Activated CD8-positive, alpha-beta memory T cell treated with anti-CD3 and anti-CD28 coated beads, Interleukin-2, amount 50 U/mL, for 1 hour (primary cell): Measurements from ENCODE around the gene TMEM182.

Experiments
- DNase-seq: peaks from one replicate; pipeline ENCODE4 v3.0.0-alpha.2; 2020; ENCODE audit errors: extremely low read depth

The TMEM182 gene

DNA sequence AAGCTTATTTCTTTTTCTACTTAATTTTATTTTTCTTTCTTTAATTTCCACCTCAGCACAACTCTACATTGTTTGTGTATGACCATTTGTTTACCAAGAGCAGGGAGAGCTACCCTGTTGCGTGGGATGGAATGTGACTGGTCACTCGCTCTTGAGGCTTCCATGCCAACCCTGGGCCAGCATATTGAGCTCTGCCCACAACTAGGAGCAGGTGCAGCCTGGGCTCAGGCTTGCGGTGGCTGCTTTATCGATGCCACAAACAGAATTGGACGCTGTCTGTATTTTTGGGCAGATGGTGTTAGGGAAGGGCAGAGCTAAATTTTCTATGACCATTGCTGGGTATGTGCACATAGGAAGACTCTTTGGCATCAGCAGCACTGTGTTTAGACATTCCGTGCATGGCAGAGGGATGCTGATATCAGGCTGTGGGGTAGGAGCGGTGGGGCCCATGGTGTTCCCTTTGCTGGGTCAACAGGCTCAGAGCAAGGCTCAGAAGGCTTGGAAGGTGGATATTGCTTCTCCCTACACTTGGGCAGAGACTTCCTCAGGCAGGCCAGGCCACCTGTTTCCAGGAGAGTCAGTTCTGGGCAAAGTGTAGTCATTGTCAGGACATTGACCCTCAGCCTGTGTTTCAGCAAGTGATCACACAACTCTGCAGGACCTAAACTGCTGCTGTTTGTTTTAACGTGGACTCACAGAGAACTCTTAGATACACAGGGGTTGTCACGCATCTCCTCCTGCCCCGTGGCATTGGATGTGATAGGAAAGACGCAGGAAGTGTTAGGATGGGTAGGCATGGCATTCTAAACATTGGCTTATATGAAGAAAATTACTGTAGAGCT, 40.2 kb downstream of the TMEM182 start:
- no peak for DNase-seq

- DNase-seq = no peak
These were observed 41.4 kb downstream of the TMEM182 start for GRCh38 chr2:102803041-102803896.

DNA sequence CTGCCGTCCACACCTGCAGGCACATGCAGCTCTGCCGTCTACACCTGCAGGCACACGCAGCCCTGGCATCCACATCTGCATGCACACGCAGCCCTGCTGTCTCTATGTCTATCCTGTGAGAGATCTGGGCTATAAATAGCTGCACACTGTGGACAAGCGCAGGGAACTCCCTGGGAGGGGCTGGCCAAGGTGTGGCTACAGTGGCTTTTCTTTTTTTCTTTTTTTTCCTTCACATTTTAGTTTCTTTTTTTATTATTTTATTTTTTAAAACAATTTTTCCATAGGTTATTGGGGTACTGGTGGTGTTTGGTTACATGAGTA, 42.0 kb downstream of the TMEM182 start:
- DNase-seq = no peak

DNA sequence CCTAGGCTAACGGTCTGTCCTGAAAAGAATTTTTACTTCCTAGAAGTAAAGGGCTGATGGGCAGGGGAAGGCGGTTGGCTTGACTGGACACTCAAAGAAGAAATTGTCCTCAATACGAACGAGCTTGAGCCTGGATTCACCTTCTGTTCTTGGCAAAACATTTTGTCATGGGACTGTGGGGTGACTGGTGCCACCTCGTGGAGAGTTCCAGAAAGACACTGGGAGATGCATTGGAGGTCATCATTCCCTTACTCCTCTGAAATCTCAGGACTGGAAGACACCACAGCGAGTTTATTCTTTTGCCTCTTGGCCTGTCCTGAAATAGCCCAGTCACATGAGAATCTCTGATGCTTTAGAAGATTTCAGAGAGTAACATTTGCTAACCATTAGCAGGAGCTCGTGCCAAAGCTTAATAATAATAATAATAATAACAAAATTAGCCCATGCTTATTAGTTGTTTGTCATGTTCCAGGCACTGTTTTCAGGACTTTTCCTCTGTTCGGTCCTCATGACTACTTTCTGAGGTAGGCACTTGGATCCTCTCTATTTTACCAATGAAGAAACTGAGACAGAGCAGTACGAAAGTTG, 44.5 kb downstream of the TMEM182 start:
- no peak for DNase-seq

GRCh38 chr2:102809291-102810189, 47.7 kb downstream of the TMEM182 start:
- no peak for DNase-seq

DNA sequence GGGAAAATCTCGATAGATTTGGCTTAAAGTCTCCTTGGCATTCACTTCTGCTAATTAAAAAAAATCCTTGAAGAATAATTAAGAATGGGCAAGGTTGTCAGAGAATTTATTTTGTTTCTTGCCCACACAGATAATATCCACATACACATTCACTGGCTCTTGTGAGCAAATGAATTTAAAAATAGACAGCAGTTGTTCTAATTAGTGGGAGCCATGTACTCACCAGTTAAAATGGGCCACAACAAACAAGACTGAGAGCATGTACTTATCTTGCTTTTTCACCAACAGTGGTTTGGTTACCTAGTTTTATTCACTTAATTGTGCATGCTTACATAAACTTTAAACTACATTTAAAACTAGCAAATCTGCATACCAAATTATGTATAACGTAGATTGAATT, 53.5 kb downstream of the TMEM182 start:
- DNase-seq = no peak

GRCh38 chr2:102826904-102827303, 65.1 kb downstream of the TMEM182 start:
- DNase-seq = no peak

- DNase-seq = no peak
These were observed 71.0 kb downstream of the TMEM182 start for GRCh38 chr2:102832789-102833188.

DNA sequence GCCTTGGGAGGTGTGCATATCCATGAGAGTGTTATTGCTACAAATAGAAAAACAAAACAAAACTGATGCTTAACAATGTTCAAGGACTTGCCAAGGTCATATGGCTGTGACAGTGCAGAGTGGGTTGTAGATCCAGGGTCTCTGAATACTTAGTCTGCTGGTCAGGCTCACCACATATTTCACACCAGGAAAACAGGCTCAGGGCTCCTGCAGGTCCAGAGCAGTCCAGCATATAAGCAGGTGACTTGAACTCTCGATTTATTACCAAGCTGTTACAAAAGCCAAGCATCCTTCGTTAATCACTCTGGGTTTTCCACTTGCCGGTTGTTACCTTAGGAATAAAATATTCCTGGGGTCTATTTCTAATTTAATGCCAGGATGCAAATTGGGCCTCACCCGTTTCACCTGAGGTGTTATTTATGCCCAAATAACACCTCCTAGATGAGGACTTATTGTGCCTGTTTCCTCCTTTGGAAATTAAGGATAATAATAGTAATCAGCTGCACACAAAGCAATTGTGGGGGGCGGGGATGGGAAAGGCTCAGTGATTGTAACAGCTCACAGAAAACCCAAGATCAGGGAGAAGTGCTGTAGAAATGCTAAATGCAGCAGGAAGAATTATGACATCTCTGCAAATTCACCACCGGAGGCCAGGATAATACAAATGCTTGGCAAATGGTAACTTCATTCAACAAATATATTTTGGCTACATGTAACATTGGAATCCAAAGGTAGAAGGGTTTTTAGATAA, 72.9 kb downstream of the TMEM182 start:
- no peak for DNase-seq

- DNase-seq = no peak
These were observed 75.9 kb downstream of the TMEM182 start for GRCh38 chr2:102837626-102838198.

- no peak for DNase-seq
These were observed 78.0 kb downstream of the TMEM182 start for GRCh38 chr2:102839668-102840388.

- no peak for DNase-seq
These were observed 79.4 kb downstream of the TMEM182 start for GRCh38 chr2:102841107-102841840.

DNA sequence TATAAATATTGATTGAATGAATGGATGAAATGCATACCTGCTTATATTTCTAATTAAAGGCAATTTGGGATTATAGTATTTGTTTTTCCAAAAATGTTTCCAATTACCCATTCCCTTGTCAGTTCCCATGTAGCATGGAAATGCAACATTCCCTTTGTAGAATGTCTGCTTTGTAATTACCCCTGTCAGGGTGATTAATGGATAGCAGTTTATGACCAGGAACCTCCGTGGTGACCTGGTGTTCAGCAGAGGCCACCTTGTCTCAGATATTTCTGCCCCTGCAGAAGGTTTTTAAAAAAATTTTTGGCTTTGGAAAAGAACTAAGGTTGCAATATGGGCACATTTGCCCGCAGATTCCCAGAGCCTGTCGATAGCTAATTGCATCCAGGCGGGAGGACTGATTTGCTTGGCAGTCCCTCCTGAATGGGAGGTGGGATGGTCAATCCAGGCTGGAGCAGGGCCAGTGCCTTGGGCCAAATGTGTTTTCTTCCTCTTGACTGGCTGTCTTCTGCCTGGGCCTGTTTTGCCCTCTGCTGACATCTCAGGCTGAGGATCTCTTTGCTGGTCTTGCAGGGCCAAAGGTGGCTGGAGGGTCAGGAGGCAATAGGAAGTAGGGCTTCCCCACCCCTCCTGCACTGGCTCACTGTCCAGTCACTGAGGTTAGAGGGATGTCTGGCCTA, 82.1 kb downstream of the TMEM182 start:
- no peak for DNase-seq

- DNase-seq = no peak
These were observed 83.1 kb downstream of the TMEM182 start for GRCh38 chr2:102844911-102845310.

- DNase-seq = no peak
These were observed 86.6 kb downstream of the TMEM182 start for GRCh38 chr2:102848366-102848839.

DNA sequence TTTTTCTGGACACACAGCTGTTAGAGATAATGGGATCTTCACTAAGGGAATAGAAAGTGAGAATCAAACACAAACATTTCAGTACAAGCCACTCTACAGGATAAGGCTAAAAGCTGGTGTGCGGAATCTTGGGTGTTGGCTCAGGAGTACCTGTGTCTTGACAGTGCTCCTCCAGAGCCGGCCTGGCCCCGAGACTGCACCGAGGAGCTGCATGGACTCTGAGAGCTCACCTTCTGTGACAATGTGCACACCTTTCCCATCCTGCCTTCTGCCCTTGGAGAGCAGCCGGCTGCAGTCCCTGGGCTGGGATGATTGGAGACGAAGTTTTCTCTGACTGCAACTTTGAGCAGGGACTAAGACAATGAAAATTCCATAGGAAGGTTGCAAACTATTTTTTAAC, 89.1 kb downstream of the TMEM182 start:
- DNase-seq = no peak

DNA sequence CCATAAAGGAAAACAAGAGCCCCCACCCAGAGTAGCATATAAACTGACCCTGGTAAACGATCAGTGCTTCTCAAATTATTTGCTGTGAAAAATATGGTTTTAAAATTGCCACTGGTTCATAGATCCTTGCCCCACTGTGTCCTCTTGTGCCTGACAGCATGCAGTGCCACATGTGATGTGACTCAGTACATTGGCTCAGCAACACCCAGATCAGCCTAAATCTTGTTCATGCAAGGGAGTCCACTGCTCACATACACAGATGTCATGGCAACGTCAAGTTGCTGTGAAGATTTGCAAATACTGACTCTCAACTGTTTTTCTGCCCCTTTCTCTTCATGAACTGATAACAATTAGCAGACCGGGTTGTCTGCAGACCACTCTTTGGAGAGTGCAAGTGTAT, 91.0 kb downstream of the TMEM182 start:
- no peak for DNase-seq
